BLaER1 (cell line): ENCODE data around the gene SLC25A13.

ENCODE experiments used
- H3K27ac ChIP-seq: shearing (Covaris generic); formaldehyde crosslinking; 2 replicates; pipeline ENCODE4 v1.8.1; 2022
- H3K27me3 ChIP-seq: shearing (Covaris generic); formaldehyde crosslinking; 2 replicates; pipeline ENCODE4 v1.8.1; 2022
- H3K36me3 ChIP-seq: shearing (Covaris generic); formaldehyde crosslinking; 2 replicates; pipeline ENCODE4 v1.8.1; 2022
- H3K4me1 ChIP-seq: shearing (Covaris generic); formaldehyde crosslinking; 2 replicates; pipeline ENCODE4 v1.8.1; 2022
- H3K4me2 ChIP-seq: shearing (Covaris generic); formaldehyde crosslinking; 2 replicates; pipeline ENCODE4 v1.8.1; 2022
- H3K4me3 ChIP-seq: shearing (Covaris generic); formaldehyde crosslinking; 2 replicates; pipeline ENCODE4 v1.8.1; 2022
- H3K9ac ChIP-seq: shearing (Covaris generic); formaldehyde crosslinking; 2 replicates; pipeline ENCODE4 v1.8.1; 2022
- H3K9me3 ChIP-seq: shearing (Covaris generic); formaldehyde crosslinking; 2 replicates; pipeline ENCODE4 v1.8.1; 2022
- H4K20me1 ChIP-seq: shearing (Covaris generic); formaldehyde crosslinking; 2 replicates; pipeline ENCODE4 v1.8.1; 2022
- Cebpa-rat ChIP-seq: shearing (Covaris generic); IDR thresholded peaks from 2 replicates; pipeline ENCODE4 v1.8.1; 2022

SLC25A13 gene

DNA sequence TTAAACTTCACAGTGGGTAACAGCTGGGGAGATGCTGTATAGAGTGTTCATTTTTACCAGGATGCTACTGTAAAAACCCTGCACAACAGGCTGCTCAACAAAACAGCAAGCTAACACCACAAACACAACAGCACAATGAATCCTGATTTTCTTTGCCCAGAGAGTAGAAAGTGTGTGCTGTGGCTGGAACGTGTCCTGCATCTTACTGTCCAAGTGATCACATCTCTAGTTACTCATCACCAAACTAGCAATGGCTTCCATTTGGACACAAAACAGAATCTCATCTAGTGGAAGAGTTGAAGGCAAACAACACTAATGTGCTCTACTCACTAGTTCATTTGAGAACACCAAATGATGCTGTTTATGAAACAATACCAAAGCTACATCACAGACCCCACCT lies 121.2 kb downstream of the SLC25A13 start:
- H3K4me1 ChIP-seq = no peaks in the 10 kb centered on the region
- no peak overlapping the region for H3K4me2 ChIP-seq
- H3K9me3 ChIP-seq = no peaks in the 10 kb centered on the region
- no peaks in the 10 kb centered on the region for H4K20me1 ChIP-seq
- no peak overlapping the region for H3K27ac ChIP-seq
- H3K27me3 ChIP-seq = no peaks in the 10 kb centered on the region
- no peak for TF ChIP-seq Cebpa-rat
- no peaks in the 10 kb centered on the region for H3K36me3 ChIP-seq
- H3K4me3 ChIP-seq = no peak overlapping the region
- no peak overlapping the region for H3K9ac ChIP-seq

DNA sequence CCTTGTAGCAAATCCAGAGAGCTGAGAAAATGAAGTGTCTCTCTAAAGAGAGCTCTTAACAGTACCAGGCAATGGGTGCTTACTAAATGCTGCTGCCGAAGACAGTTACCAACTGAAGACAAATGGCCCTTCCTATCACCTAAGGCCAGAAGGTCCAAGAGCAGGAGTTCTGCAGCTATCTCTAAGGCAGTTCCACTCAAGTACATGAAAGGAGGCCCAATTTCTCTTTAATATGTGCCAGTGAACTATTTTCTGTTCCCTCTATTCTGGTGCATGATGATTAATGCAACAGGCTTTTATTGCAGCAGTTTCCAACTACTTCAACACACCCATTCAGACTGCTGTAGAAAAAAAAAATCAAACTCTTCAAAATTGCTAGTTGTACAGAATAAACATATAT lies 122.5 kb downstream of the SLC25A13 start:
- Histone ChIP-seq H3K9me3 (no peaks in the 10 kb centered on the region), H3K4me2 (no peak overlapping the region), H3K4me3 (no peak overlapping the region), H3K9ac (no peak overlapping the region), H3K4me1 (no peaks in the 10 kb centered on the region), H3K36me3 (0 out of 2 replicates have a peak, but pooled peaks cover 4% of the 10 kb centered on the region), H4K20me1 (no peaks in the 10 kb centered on the region), H3K27ac (no peak overlapping the region), H3K27me3 (no peaks in the 10 kb centered on the region)
- no peak for TF ChIP-seq Cebpa-rat

DNA sequence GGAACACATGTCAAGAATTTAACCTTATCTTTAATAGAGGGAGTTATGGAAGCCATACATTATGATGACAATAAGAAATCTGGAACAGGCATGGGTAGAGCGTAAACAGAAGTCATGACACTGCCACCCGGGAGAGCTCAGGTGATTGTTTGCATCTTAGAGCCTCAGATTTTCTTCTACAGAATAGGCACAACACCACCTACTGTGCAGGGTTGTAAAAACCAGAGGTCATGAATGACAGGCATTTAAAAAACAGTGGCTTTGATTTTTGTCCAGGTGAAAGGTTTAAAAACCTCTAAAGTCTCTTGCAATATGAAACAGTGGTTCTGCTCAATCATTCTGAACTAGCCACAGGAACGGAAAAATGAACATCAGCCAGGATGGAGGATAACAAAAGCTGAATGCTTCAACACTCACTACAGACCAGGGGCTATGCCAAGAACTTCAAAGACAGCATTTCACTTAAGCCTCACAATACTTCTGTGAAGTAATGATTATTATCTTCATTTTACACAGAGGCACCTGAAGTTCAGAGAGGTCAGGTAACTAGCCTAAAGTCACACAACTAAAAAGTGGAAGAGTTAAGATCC lies 123.8 kb downstream of the SLC25A13 start:
- TF ChIP-seq Cebpa-rat = no peak
- no peaks in the 10 kb centered on the region for H3K4me1 ChIP-seq
- no peaks in the 10 kb centered on the region for H3K9me3 ChIP-seq
- no peaks in the 10 kb centered on the region for H3K27me3 ChIP-seq
- H3K36me3 ChIP-seq = peaks cover 13% of the 10 kb centered on the region; the same call in 1 of the 2 replicates
- no peak overlapping the region for H3K9ac ChIP-seq
- no peak overlapping the region for H3K4me3 ChIP-seq
- H3K4me2 ChIP-seq = no peak overlapping the region
- H3K27ac ChIP-seq = no peak overlapping the region
- no peaks in the 10 kb centered on the region for H4K20me1 ChIP-seq

DNA sequence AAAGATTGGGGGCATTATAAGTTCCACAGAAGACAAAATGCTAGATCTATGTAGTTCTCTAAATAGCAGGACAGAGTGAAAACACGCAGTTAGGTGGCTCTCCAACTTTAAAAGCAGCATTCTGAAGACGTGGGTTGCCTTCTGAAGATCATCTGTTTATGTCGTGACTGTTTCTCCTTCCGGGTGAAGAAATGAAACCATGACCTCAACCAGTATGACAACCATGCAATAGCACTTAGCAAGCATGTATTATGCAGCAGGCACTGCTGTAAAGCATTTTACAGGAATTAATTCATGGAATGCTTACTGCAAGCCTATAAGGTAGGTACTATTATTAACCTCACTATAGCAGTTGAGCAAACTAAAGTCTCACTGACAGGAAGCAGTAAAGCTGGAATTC lies 125.2 kb downstream of the SLC25A13 start:
- no peaks in the 10 kb centered on the region for H3K9me3 ChIP-seq
- H3K27ac ChIP-seq = no peak overlapping the region
- H3K27me3 ChIP-seq = no peaks in the 10 kb centered on the region
- no peak overlapping the region for H3K4me2 ChIP-seq
- H3K4me3 ChIP-seq = no peak overlapping the region
- H4K20me1 ChIP-seq = no peaks in the 10 kb centered on the region
- no peak overlapping the region for H3K9ac ChIP-seq
- TF ChIP-seq Cebpa-rat = no peak
- peaks cover 26% of the 10 kb centered on the region for H3K36me3 ChIP-seq
- H3K4me1 ChIP-seq = no peaks in the 10 kb centered on the region

DNA sequence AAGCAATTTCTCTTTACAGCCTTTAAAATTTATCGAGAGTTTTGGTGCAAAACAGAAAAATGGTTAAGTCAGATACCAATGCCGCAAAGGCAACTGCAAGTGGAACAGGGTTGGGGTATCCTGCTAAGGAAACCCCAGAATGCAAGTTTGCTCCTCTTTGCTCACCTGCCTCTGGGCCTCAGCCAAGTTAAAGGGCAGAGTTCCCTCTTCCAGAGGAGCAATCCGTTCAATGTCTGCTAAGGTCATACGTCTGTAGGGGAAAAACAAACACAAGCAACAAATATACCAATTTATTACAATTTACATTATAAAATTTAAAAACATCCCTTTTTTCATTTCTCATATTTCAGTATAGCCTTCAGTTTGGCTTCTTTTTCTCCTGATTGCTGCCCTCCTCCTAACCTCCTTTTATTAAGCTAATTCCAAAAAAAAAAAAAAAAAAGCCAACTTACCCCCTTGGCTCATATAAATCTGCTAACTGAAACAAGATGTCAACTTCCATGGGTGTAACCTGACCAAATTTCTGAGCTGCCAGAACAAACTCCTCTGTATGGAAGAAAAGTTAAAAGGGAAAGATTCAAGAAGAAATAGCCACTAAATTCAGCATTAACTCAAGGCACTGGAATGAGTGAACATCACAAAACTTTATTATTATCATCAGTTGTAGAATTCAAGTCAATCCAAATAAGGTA lies 132.6 kb downstream of the SLC25A13 start:
- Histone ChIP-seq H4K20me1 (no peaks in the 10 kb centered on the region), H3K9ac (no peak overlapping the region), H3K4me1 (no peaks in the 10 kb centered on the region), H3K27ac (no peak overlapping the region), H3K9me3 (no peaks in the 10 kb centered on the region), H3K4me2 (no peak overlapping the region), H3K27me3 (no peaks in the 10 kb centered on the region), H3K4me3 (no peak overlapping the region), H3K36me3 (peaks cover 53% of the 10 kb centered on the region)
- no peak for TF ChIP-seq Cebpa-rat

DNA sequence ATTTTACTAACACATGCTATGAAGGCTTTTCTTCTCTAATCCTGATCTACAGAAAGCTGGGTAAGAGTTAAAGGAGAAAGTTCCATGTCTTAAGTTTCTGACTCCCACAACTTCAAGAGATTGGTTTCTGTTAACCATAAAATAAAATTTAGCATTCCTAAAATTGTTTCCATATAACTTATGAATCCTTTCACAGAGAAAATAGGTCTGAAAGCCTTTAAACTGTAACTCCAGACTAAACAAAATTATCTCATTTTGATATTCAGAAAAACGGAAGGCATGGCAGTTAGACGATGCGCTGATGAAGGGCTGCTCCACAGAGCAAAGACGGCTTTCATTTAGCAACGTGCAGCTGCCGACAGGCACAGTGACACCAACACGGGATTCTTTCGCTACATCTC lies 133.3 kb downstream of the SLC25A13 start:
- Histone ChIP-seq H3K27me3 (no peaks in the 10 kb centered on the region), H3K9ac (no peak overlapping the region), H3K9me3 (no peaks in the 10 kb centered on the region), H3K4me1 (no peaks in the 10 kb centered on the region), H4K20me1 (no peaks in the 10 kb centered on the region), H3K27ac (no peak overlapping the region), H3K4me2 (no peak overlapping the region), H3K36me3 (peaks cover 55% of the 10 kb centered on the region), H3K4me3 (no peak overlapping the region)
- no peak for TF ChIP-seq Cebpa-rat

DNA sequence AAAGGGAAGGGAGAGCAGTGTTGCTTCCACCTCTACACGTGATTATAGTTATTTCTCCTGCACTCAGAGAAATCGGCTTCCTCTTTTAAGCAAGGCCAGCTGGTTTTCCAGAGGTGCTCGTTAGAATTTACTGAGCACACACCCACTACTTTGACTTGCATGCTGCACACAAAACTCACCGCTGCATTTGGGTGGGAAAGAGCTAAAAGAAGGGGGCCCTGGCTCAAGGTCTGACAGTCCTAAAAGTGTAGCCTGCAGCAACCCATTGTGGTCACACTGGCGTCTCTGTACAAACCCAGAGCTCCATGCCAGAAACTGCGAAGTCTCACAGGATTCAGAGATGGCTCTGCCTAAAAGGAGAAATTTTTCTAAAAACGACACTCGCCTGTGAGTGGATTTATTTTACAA lies 133.7 kb downstream of the SLC25A13 start:
- no peak for TF ChIP-seq Cebpa-rat
- Histone ChIP-seq H3K4me2 (no peak overlapping the region), H3K9me3 (no peaks in the 10 kb centered on the region), H3K27me3 (no peaks in the 10 kb centered on the region), H4K20me1 (no peaks in the 10 kb centered on the region), H3K36me3 (peaks cover 55% of the 10 kb centered on the region), H3K4me3 (no peak overlapping the region), H3K4me1 (no peaks in the 10 kb centered on the region), H3K9ac (no peak overlapping the region), H3K27ac (no peak overlapping the region)

DNA sequence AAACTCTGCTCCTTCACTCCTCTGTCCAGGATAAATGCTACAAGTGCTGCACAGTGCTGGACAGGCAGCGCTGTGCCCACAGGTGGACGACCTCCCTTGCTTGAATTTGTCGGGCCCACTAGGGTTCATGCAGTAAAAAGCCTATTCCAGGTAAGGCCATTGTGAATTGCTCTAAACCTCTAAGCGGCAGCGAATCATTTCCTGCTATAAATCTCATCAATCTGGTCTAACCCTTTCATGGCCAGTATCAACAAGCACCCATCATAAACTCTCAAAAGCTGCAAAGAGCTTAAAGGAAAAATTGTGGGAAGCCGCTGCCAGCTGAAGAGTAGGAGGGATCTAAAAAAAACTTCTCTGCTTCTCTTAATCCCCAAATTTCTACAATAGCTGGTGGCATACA lies 134.2 kb downstream of the SLC25A13 start:
- Histone ChIP-seq H3K4me2 (no peak overlapping the region), H3K4me3 (no peak overlapping the region), H3K4me1 (no peaks in the 10 kb centered on the region), H3K27ac (no peak overlapping the region), H3K27me3 (no peaks in the 10 kb centered on the region), H3K36me3 (peaks cover 54% of the 10 kb centered on the region), H3K9ac (no peak overlapping the region), H3K9me3 (no peaks in the 10 kb centered on the region), H4K20me1 (no peaks in the 10 kb centered on the region)
- no peak for TF ChIP-seq Cebpa-rat

DNA sequence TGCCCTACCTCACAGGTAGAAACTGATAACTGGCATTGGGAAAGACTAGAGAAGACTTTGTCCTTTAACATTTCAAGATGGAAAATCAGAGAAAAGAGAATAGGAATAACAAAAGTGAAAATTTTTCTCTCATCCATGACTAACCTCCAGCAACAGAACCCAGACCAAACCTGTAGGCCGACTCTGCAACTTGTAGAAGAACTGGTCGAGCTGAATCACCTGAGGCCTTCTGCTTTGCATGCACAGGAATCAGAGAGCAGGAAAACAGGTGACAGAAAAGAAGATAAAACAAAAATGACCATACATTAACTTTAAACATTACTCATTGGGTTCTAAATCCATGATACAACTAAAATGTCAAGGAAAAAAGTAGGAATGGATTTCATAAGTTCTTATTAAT lies 137.1 kb downstream of the SLC25A13 start:
- Histone ChIP-seq H3K4me1 (no peaks in the 10 kb centered on the region), H3K36me3 (peaks cover 40% of the 10 kb centered on the region), H3K27ac (no peak overlapping the region), H3K4me2 (no peak overlapping the region), H3K9ac (no peak overlapping the region), H4K20me1 (no peaks in the 10 kb centered on the region), H3K9me3 (no peaks in the 10 kb centered on the region), H3K27me3 (no peaks in the 10 kb centered on the region), H3K4me3 (no peak overlapping the region)
- TF ChIP-seq Cebpa-rat = no peak

DNA sequence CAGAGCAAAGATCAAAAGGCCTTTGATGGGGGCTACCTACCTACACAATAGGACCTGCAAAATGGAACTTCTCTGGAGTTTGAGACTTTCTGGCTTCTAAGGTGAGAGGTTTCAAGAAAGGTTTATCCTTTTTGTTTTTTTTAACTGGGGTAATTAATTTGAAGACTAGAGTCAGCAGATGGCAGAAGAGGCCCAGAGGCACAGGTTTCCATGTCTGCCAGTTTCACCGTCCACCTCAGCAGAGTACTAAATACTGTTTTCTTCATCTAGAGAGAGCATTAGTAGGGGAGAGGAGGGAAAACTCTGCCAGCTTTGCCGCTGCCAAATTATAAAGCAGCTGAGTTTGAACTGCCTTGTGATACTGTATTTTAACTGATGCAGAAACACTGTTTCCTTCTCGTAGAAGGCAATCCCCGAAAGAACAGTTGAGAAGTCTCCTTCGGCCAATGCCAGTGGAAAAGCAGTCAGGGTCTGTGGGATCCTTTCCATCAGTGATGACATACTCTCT lies 138.7 kb downstream of the SLC25A13 start:
- H3K27me3 ChIP-seq = no peaks in the 10 kb centered on the region
- no peak overlapping the region for H3K4me3 ChIP-seq
- no peaks in the 10 kb centered on the region for H3K9me3 ChIP-seq
- H3K36me3 ChIP-seq = peaks cover 30% of the 10 kb centered on the region
- H3K9ac ChIP-seq = no peak overlapping the region
- no peaks in the 10 kb centered on the region for H4K20me1 ChIP-seq
- H3K4me1 ChIP-seq = no peaks in the 10 kb centered on the region
- H3K27ac ChIP-seq = no peak overlapping the region
- no peak for TF ChIP-seq Cebpa-rat
- no peak overlapping the region for H3K4me2 ChIP-seq
